H9 (cell line): ENCODE results near the gene PRR33. TPM values are rescaled to one million over a fixed set of nuclear protein-coding genes. Genes with fewer than 3 reads are reported as not detected.

Source experiments
- DNase-seq: peaks from one replicate; pipeline ENCODE4 v3.0.0-alpha.2; 2017
- H2AFZ ChIP-seq: one replicate; pipeline ENCODE4 v1.6.1; 2013; ENCODE audit warnings: mild to moderate bottlenecking, low read length, control low read depth, moderate library complexity
- H2AK5ac ChIP-seq: 2 replicates; pipeline ENCODE4 v1.6.1; 2013; ENCODE audit warnings: low read length, control low read depth, mixed read lengths; ENCODE audit not compliant: insufficient read length
- H2BK120ac ChIP-seq: one replicate; pipeline ENCODE4 v1.6.1; 2013; ENCODE audit warnings: low read depth, mild to moderate bottlenecking, low read length, control low read depth, inconsistent platforms; ENCODE audit not compliant: poor library complexity, severe bottlenecking
- H2BK12ac ChIP-seq: 2 replicates; pipeline ENCODE4 v1.6.1; 2013; ENCODE audit warnings: low read length, control low read depth, mixed read lengths, low read depth; ENCODE audit not compliant: insufficient read length
- H2BK15ac ChIP-seq: 2 replicates; pipeline ENCODE4 v1.6.1; 2013; ENCODE audit warnings: low read depth, low read length, control low read depth
- H2BK20ac ChIP-seq: one replicate; pipeline ENCODE4 v1.6.1; 2013; ENCODE audit warnings: low read depth, mild to moderate bottlenecking, low read length, control low read depth, inconsistent platforms; ENCODE audit not compliant: poor library complexity, severe bottlenecking
- H2BK5ac ChIP-seq: 2 replicates; pipeline ENCODE4 v1.6.1; 2013; ENCODE audit warnings: low read length, control low read depth, mixed read lengths; ENCODE audit not compliant: insufficient read length
- H3K14ac ChIP-seq: 2 replicates; pipeline ENCODE4 v1.6.1; 2013; ENCODE audit warnings: low read length, control low read depth; ENCODE audit not compliant: insufficient read depth
- H3K18ac ChIP-seq: 2 replicates; pipeline ENCODE4 v1.6.1; 2013; ENCODE audit warnings: low read depth, mild to moderate bottlenecking, mixed read lengths, low read length, control low read depth; ENCODE audit not compliant: insufficient read length
- H3K23ac ChIP-seq: 2 replicates; pipeline ENCODE4 v1.6.1; 2013; ENCODE audit warnings: low read length, control low read depth, mixed read lengths, low read depth; ENCODE audit not compliant: insufficient read length
- H3K23me2 ChIP-seq: 2 replicates; pipeline ENCODE4 v1.6.1; 2013; ENCODE audit warnings: low read depth, mild to moderate bottlenecking, mixed read lengths, low read length, control low read depth; ENCODE audit not compliant: insufficient read length, poor library complexity, severe bottlenecking
- H3K27ac ChIP-seq: 2 replicates; pipeline ENCODE4 v1.5.1; 2013; ENCODE audit warnings: low read length, control low read depth, mixed read lengths, low read depth; ENCODE audit not compliant: insufficient read length
- H3K27me3 ChIP-seq: 2 replicates; pipeline ENCODE4 v1.6.1; 2013; ENCODE audit warnings: low read length, control low read depth, inconsistent platforms; ENCODE audit not compliant: insufficient read depth
- H3K4ac ChIP-seq: 2 replicates; pipeline ENCODE4 v1.6.1; 2013; ENCODE audit warnings: low read depth, mild to moderate bottlenecking, control low read depth, inconsistent platforms, low read length, moderate library complexity
- H3K4me1 ChIP-seq: 2 replicates; pipeline ENCODE4 v1.6.1; 2013; ENCODE audit warnings: low read length, control low read depth, inconsistent platforms; ENCODE audit not compliant: insufficient read depth
- H3K4me2 ChIP-seq: 2 replicates; pipeline ENCODE4 v1.6.1; 2013; ENCODE audit warnings: low read length, control low read depth, mixed read lengths; ENCODE audit not compliant: insufficient read length, insufficient read depth
- H3K56ac ChIP-seq: 2 replicates; pipeline ENCODE4 v1.6.1; 2013; ENCODE audit warnings: low read depth, mild to moderate bottlenecking, mixed read lengths, low read length, control low read depth; ENCODE audit not compliant: insufficient read length
- H3K79me1 ChIP-seq: 2 replicates; pipeline ENCODE4 v1.6.1; 2013; ENCODE audit warnings: low read depth, mild to moderate bottlenecking, moderate library complexity, low read length, control low read depth, inconsistent platforms; ENCODE audit not compliant: insufficient read depth, poor library complexity, severe bottlenecking
- H3K79me2 ChIP-seq: 2 replicates; pipeline ENCODE4 v1.6.1; 2013; ENCODE audit warnings: low read length, control low read depth, inconsistent platforms; ENCODE audit not compliant: insufficient read depth
- H3K9ac ChIP-seq: 2 replicates; pipeline ENCODE4 v1.6.1; 2013; ENCODE audit warnings: low read length, control low read depth, mixed read lengths; ENCODE audit not compliant: insufficient read length; ENCODE audit errors: extremely low read depth
- H3K9me3 ChIP-seq: one replicate; pipeline ENCODE4 v1.6.1; 2013; ENCODE audit warnings: low read depth, low read length, inconsistent platforms; ENCODE audit not compliant: control insufficient read depth
- H3T11ph ChIP-seq: one replicate; pipeline ENCODE4 v1.6.1; 2013; ENCODE audit warnings: mild to moderate bottlenecking, low read length, control low read depth, inconsistent platforms
- H4K20me1 ChIP-seq: one replicate; pipeline ENCODE4 v1.6.1; 2013; ENCODE audit not compliant: control insufficient read depth, insufficient read length, insufficient read depth
- H4K5ac ChIP-seq: 2 replicates; pipeline ENCODE4 v1.6.1; 2013; ENCODE audit warnings: low read depth, mild to moderate bottlenecking, mixed read lengths, low read length, control low read depth; ENCODE audit not compliant: insufficient read length
- H4K8ac ChIP-seq: replicated peaks from 2 replicates; pipeline ENCODE4 v1.6.1; 2013; ENCODE audit warnings: low read length, control low read depth, mixed read lengths, low read depth; ENCODE audit not compliant: insufficient read length
- H4K91ac ChIP-seq: 2 replicates; pipeline ENCODE4 v1.6.1; 2013; ENCODE audit warnings: low read depth, mild to moderate bottlenecking, moderate library complexity, mixed read lengths, low read length, control low read depth; ENCODE audit not compliant: insufficient read length
- H3K27ac Mint-ChIP-seq, 3 experiments: 2 replicates in 2 of 3; 3 replicates in 1 of 3; pipeline ENCODE4 v1.8.0; 2020 to 2021; ENCODE audit warnings: mixed read lengths in 3 of 3, mild to moderate bottlenecking in 1 of 3, moderate library complexity in 1 of 3
- H3K27me3 Mint-ChIP-seq: 2 replicates; pipeline ENCODE4 v1.8.0; 2021; ENCODE audit warnings: low read depth, mild to moderate bottlenecking, moderate library complexity, mixed read lengths
- H3K36me3 Mint-ChIP-seq, 3 experiments: 2 replicates in 2 of 3; 3 replicates in 1 of 3; pipeline ENCODE4 v1.8.0; 2020 to 2021; ENCODE audit warnings: low read depth in 3 of 3, mixed read lengths in 3 of 3; ENCODE audit not compliant: insufficient read depth in 1 of 3
- H3K4me1 Mint-ChIP-seq, 2 experiments: 2 replicates each; pipeline ENCODE4 v1.8.0; 2020; ENCODE audit warnings: mixed read lengths in 2 of 2
- H3K4me3 Mint-ChIP-seq, 2 experiments: 2 replicates in 1 of 2; 3 replicates in 1 of 2; pipeline ENCODE4 v1.8.0; 2020 to 2021; ENCODE audit warnings: mild to moderate bottlenecking in 2 of 2, mixed read lengths in 2 of 2, moderate library complexity in 1 of 2
- H3K9me3 Mint-ChIP-seq, 2 experiments: 2 replicates in 1 of 2; 3 replicates in 1 of 2; pipeline ENCODE4 v1.8.0; 2020; ENCODE audit warnings: mild to moderate bottlenecking in 2 of 2, mixed read lengths in 2 of 2, moderate library complexity in 1 of 2
- WGBS: extraction: QIAGEN DNeasy Blood & Tissue Kit; methylation state at CpG from one replicate; pipeline ENCODE4 v1.1.7; 2013; ENCODE audit warnings: missing lambda C conversion rate, low lambda C conversion rate, mixed read lengths; ENCODE audit not compliant: insufficient read length; ENCODE audit errors: extremely low coverage; 5-methylcytosine and 5-hydroxymethylcytosine counted together
- total RNA-seq: library from RNA; stranded (reverse); gene quantifications from 2 replicates; pipeline ENCODE4 v1.2.1, GENCODE V29; 2021
- TF ChIP-seq, protein P1 (sequence below): fragments of 200-600 bp; sonication (generic); conservative IDR thresholded peaks from 3 replicates; pipeline ENCODE4 v1.8.0; 2021; ENCODE audit warnings: antibody characterized with exemption, mild to moderate bottlenecking

PRR33 gene
- total RNA-seq, 1 experiment from 2014 or later, result not detected

GRCh38 chr11:1899686-1900085 is 8.0 kb upstream of the PRR33 start:
- H4K20me1 ChIP-seq, result no peaks in the 10 kb centered on the region
- no peak overlapping the region for H3K18ac ChIP-seq
- no peaks in the 10 kb centered on the region for H3K9me3 ChIP-seq
- H3K4me2 ChIP-seq, result no peak overlapping the region
- H3K27ac Mint-ChIP-seq, result no peak overlapping the region
- no peaks in the 10 kb centered on the region for H3K4me1 ChIP-seq
- no peak overlapping the region for H3K56ac ChIP-seq
- H4K8ac ChIP-seq, result no peak overlapping the region
- no peak overlapping the region for H4K5ac ChIP-seq
- H2AK5ac ChIP-seq, result no peak overlapping the region
- H2BK120ac ChIP-seq, result no peak overlapping the region
- TF ChIP-seq, protein P1, sequence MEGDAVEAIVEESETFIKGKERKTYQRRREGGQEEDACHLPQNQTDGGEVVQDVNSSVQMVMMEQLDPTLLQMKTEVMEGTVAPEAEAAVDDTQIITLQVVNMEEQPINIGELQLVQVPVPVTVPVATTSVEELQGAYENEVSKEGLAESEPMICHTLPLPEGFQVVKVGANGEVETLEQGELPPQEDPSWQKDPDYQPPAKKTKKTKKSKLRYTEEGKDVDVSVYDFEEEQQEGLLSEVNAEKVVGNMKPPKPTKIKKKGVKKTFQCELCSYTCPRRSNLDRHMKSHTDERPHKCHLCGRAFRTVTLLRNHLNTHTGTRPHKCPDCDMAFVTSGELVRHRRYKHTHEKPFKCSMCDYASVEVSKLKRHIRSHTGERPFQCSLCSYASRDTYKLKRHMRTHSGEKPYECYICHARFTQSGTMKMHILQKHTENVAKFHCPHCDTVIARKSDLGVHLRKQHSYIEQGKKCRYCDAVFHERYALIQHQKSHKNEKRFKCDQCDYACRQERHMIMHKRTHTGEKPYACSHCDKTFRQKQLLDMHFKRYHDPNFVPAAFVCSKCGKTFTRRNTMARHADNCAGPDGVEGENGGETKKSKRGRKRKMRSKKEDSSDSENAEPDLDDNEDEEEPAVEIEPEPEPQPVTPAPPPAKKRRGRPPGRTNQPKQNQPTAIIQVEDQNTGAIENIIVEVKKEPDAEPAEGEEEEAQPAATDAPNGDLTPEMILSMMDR, result no peak
- no peak overlapping the region for H2BK12ac ChIP-seq
- H4K91ac ChIP-seq, result no peak overlapping the region
- H2BK15ac ChIP-seq, result no peak overlapping the region
- H3K9me3 Mint-ChIP-seq, result no peaks in the 10 kb centered on the region; a peak in 1 of 5 replicates
- H3K4ac ChIP-seq, result no peak overlapping the region
- H3K27me3 Mint-ChIP-seq, result peaks cover 36% of the 10 kb centered on the region
- H3T11ph ChIP-seq, result no peak overlapping the region
- H3K79me2 ChIP-seq, result no peaks in the 10 kb centered on the region
- no peaks in the 10 kb centered on the region for H3K36me3 Mint-ChIP-seq
- no peak overlapping the region for H2AFZ ChIP-seq
- peaks cover 10 to 12% of the 10 kb centered on the region in 2 experiments for H3K4me1 Mint-ChIP-seq
- no peak overlapping the region for H3K9ac ChIP-seq
- WGBS, result no CpG with 5 or more reads among the region's 5 CpGs
- no peaks in the 10 kb centered on the region for H3K79me1 ChIP-seq
- H2BK5ac ChIP-seq, result no peak overlapping the region
- DNase-seq, result no peak
- H3K4me3 Mint-ChIP-seq, result no peak overlapping the region
- H3K27ac ChIP-seq, result no peak overlapping the region
- H2BK20ac ChIP-seq, result no peak overlapping the region
- no peak overlapping the region for H3K23ac ChIP-seq
- H3K14ac ChIP-seq, result no peak overlapping the region
- no peaks in the 10 kb centered on the region for H3K23me2 ChIP-seq
- H3K27me3 ChIP-seq, result no peaks in the 10 kb centered on the region; the same call in 1 of the 2 replicates
